GM20000 (cell line): ENCODE data around the gene HPSE2.

ENCODE experiments used
- DNase-seq: peaks from one replicate; pipeline ENCODE4 v3.0.0; 2012; ENCODE audit warnings: low spot score
- CTCF ChIP-seq: IDR thresholded peaks from 2 replicates; pipeline ENCODE4 v1.5.1; 2012; ENCODE audit warnings: mild to moderate bottlenecking, control low read depth; ENCODE audit errors: extremely low read depth, missing control alignments

The HPSE2 gene

GRCh38 chr10:98617906-98618520 lies 617.6 kb downstream of the HPSE2 start:
- no peak for DNase-seq
- TF ChIP-seq CTCF, result no peak

- no peak for TF ChIP-seq CTCF
These were observed 622.2 kb downstream of the HPSE2 start for GRCh38 chr10:98613446-98613845.

GRCh38 chr10:98611436-98611835 lies 624.2 kb downstream of the HPSE2 start:
- DNase-seq, result no peak
- TF ChIP-seq CTCF, result no peak

More at GRCh38 chr10:98613446-98613845, 622.2 kb downstream of the HPSE2 start:
- DNase-seq, result no peak

- DNase-seq, result no peak
- TF ChIP-seq CTCF, result no peak
These were observed 624.8 kb downstream of the HPSE2 start for GRCh38 chr10:98610836-98611235.

- TF ChIP-seq CTCF, result no peak
- no peak for DNase-seq
These were observed 625.4 kb downstream of the HPSE2 start for GRCh38 chr10:98610301-98610700.

- no peak for DNase-seq
- no peak for TF ChIP-seq CTCF
These were observed 626.4 kb downstream of the HPSE2 start for GRCh38 chr10:98609265-98609664.

- no peak for DNase-seq
- TF ChIP-seq CTCF, result no peak
These were observed 627.2 kb downstream of the HPSE2 start for GRCh38 chr10:98608411-98608810.
